Lower lobe of right lung (tissue), 2 donors: ENCODE measurements around the gene BMPR1A. TPM values are rescaled to one million over a fixed set of nuclear protein-coding genes. Genes with fewer than 3 reads are reported as not detected.

Experiments used
- ATAC-seq, 2 donors: fragments of 200-7000 bp; cut with Tn5 transposase; one replicate each; pipeline ENCODE4 v1.9.1; 2020 to 2022; ENCODE audit warnings: mild to moderate bottlenecking in 2 of 2, moderate library complexity in 2 of 2
- DNase-seq: peaks from one replicate; pipeline ENCODE4 v3.0.0-alpha.2; 2020
- H3K27ac ChIP-seq: fragments of 200-600 bp; one replicate; pipeline ENCODE4 v1.8.0; 2022
- H3K27me3 ChIP-seq: fragments of 200-600 bp; one replicate; pipeline ENCODE4 v1.8.0; 2022; ENCODE audit warnings: low read depth
- H3K36me3 ChIP-seq: fragments of 200-600 bp; one replicate; pipeline ENCODE4 v1.8.0; 2022; ENCODE audit warnings: mild to moderate bottlenecking
- H3K4me1 ChIP-seq: fragments of 200-600 bp; one replicate; pipeline ENCODE4 v1.8.0; 2022
- H3K4me3 ChIP-seq: fragments of 200-600 bp; one replicate; pipeline ENCODE4 v1.8.0; 2022; ENCODE audit warnings: mild to moderate bottlenecking
- H3K9me3 ChIP-seq: fragments of 200-600 bp; one replicate; pipeline ENCODE4 v1.8.0; 2022
- intact Hi-C: fragments of 100-400 bp; cut with DNase I; formaldehyde crosslinking; loops from one replicate; pipeline ENCODE4 v1.11.0; 2022
- total RNA-seq: library from RNA; stranded (reverse); fragmentation: NEBNext Ultra II Directional; extraction: Animal tissue kit (Norgen Biotek cat#: 25700); gene quantifications from one replicate; pipeline ENCODE4 v1.2.1, GENCODE V29; 2021
- TF ChIP-seq, protein P1 (sequence below): fragments of 200-600 bp; IDR thresholded peaks from one replicate; pipeline ENCODE4 v1.8.0; 2022; ENCODE audit warnings: antibody characterized with exemption, mild to moderate bottlenecking
- donor health status: DM: no; HTN: yes; CAD: no; lungs with severe emphysema.

Gene BMPR1A
- total RNA-seq, 1 donor from 2014 or later = 37.0 TPM

DNA sequence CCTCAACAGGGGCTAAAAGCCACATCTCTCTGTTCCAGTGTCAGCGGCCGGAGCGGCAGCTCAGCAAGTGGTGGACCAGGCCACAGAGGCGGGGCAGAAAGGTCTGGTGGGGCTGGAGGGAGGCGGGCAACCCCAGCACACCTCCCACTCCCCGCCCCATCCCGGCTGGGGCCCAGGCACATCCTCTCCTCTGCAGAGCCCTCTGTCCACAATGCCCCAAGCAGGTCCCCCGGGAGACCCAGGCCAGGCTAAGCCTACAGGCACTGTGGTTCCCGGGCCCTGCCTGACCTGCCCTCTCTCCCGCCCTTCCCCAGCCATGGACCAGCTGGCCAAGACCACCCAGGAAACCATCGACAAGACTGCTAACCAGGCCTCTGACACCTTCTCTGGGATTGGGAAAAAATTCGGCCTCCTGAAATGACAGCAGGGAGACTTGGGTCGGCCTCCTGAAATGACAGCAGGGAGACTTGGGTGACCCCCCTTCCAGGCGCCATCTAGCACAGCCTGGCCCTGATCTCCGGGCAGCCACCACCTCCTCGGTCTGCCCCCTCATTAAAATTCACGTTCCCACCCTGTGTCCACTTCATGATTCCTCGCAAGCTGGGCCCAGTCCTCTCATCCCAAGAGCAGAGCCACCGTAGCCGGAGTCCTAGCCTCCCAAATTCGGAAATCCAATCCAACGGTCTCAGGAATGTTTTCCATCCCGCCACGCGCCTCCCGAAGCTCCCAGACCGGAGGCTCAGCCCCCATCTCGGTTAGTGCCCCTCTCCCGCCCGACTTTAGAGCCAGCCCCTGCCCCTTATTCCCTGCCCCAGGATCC, 214.0 kb downstream of the BMPR1A start:
- Histone ChIP-seq H3K27me3 (no peaks in the 10 kb centered on the region), H3K4me3 (peak overlapping the region; percentile 74), H3K27ac (peak overlapping the region; percentile 99), H3K36me3 (no peaks in the 10 kb centered on the region), H3K9me3 (no peaks in the 10 kb centered on the region), H3K4me1 (peaks cover 67% of the 10 kb centered on the region)
- peak; percentile 68 to 70 for ATAC-seq
- peak; percentile 85 for DNase-seq
- TF ChIP-seq, protein P1, sequence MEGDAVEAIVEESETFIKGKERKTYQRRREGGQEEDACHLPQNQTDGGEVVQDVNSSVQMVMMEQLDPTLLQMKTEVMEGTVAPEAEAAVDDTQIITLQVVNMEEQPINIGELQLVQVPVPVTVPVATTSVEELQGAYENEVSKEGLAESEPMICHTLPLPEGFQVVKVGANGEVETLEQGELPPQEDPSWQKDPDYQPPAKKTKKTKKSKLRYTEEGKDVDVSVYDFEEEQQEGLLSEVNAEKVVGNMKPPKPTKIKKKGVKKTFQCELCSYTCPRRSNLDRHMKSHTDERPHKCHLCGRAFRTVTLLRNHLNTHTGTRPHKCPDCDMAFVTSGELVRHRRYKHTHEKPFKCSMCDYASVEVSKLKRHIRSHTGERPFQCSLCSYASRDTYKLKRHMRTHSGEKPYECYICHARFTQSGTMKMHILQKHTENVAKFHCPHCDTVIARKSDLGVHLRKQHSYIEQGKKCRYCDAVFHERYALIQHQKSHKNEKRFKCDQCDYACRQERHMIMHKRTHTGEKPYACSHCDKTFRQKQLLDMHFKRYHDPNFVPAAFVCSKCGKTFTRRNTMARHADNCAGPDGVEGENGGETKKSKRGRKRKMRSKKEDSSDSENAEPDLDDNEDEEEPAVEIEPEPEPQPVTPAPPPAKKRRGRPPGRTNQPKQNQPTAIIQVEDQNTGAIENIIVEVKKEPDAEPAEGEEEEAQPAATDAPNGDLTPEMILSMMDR = no peak
- intact Hi-C loops = no loop called here

GRCh38 chr10:86970982-86971231, 214.5 kb downstream of the BMPR1A start:
- intact Hi-C loops = no loop called here
- peak; percentile 35 to 37 for ATAC-seq
- no peak for DNase-seq
- H3K4me3 ChIP-seq = peak overlapping the region; percentile 74
- H3K4me1 ChIP-seq = peaks cover 62% of the 10 kb centered on the region
- H3K36me3 ChIP-seq = no peaks in the 10 kb centered on the region
- no peaks in the 10 kb centered on the region for H3K9me3 ChIP-seq
- peak overlapping the region; percentile 99 for H3K27ac ChIP-seq
- H3K27me3 ChIP-seq = no peaks in the 10 kb centered on the region
- TF ChIP-seq, protein P1 = no peak

- TF ChIP-seq, protein P1 = peak; percentile 13
- Histone ChIP-seq H3K4me1 (peaks cover 57% of the 10 kb centered on the region), H3K36me3 (no peaks in the 10 kb centered on the region), H3K27me3 (no peaks in the 10 kb centered on the region), H3K4me3 (peak overlapping the region; percentile 74), H3K9me3 (no peaks in the 10 kb centered on the region), H3K27ac (peak overlapping the region; percentile 99)
- ATAC-seq = peak; percentile 91 to 94
- DNase-seq = peak; percentile 91
- intact Hi-C loops = no loop called here
Observed at GRCh38 chr10:86971232-86971991, 215.0 kb downstream of the BMPR1A start.

GRCh38 chr10:86972613-86973380, 216.4 kb downstream of the BMPR1A start:
- Histone ChIP-seq H3K36me3 (no peaks in the 10 kb centered on the region), H3K27me3 (no peaks in the 10 kb centered on the region), H3K4me1 (peaks cover 45% of the 10 kb centered on the region), H3K4me3 (peak overlapping the region; percentile 74), H3K27ac (peak overlapping the region; percentile 99), H3K9me3 (no peaks in the 10 kb centered on the region)
- intact Hi-C loops = no loop called here
- DNase-seq (no peak), ATAC-seq (no peak)
- TF ChIP-seq, protein P1 = no peak

DNA sequence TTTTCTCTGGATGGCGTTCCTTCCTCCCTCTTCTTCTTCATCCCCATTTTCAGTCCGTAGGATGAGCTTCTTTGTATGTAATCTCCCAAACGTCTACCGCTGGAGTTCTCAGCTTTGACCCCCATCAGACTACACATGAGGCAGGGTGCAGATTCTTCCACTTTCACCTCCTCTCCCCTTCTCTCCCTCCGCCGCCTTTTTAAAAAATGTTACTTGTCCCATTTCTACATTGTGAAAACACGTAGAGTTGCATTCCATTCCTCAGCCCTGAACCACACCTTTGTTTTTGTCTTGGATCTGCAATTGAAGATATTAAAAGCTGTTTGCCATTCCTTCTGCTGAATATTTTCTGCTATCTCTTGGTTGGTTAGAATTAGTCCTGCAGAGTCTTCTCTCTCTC, 218.1 kb downstream of the BMPR1A start:
- intact Hi-C loops = no loop called here
- ATAC-seq = no peak
- H3K9me3 ChIP-seq = no peaks in the 10 kb centered on the region
- peaks cover 30% of the 10 kb centered on the region for H3K4me1 ChIP-seq
- no peak for DNase-seq
- H3K4me3 ChIP-seq = peak overlapping the region; percentile 28
- H3K27me3 ChIP-seq = no peaks in the 10 kb centered on the region
- peak overlapping the region; percentile 69 for H3K27ac ChIP-seq
- H3K36me3 ChIP-seq = no peaks in the 10 kb centered on the region
- TF ChIP-seq, protein P1 = no peak
